Measurements from ENCODE around the gene BCAS3.

Gene BCAS3

DNA sequence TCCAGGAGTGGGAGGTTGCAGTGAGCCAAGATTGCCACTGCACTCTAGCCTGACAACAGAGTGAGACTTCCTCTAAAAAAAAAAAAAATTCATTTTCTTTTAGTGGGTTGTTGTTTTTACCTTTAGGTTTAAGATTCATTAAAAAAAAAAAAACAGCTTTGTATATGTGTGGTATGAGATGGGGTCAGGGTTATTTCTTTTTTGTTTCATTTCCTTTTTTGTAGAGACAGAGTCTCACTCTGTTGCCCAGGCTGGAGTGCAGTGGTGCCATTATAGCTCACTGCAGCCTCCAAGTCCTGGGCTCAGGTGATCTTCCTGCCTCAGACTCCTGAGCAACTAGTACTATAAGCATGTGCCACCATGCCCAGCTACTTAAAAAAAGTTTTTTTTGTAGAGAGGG is 47.0 kb downstream of the BCAS3 start:
- TF ChIP-seq ZFX (IDR thresholded peaks at IDR 0.05; ENCODE audit: borderline replicate concordance) (no peak), CTCF (IDR thresholded peaks at IDR 0.05) (no peak)
- no peak overlapping the region for H3K27ac ChIP-seq

DNA sequence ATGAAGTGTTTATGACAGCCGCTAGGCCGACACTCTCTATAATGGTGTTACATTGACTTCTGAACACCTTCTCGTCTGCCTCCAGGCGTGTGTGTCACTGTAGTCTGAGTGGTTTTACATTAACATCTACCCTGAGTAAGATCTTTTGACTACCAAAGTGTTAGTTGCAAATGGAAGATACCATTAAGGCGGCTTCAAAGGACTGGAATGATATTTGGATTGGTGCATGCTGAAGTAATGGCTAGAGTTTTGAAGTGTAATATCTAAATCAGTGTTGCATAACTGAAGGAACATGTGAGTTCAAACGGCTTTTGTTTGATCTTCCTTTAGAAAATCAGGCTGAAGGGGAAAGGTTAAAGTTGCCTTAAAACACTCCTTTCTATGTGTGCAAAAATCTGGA is 52.2 kb downstream of the BCAS3 start:
- no peak for TF ChIP-seq ZFX (IDR thresholded peaks at IDR 0.05; ENCODE audit: borderline replicate concordance)
- no peak for TF ChIP-seq CTCF (IDR thresholded peaks at IDR 0.05)

DNA sequence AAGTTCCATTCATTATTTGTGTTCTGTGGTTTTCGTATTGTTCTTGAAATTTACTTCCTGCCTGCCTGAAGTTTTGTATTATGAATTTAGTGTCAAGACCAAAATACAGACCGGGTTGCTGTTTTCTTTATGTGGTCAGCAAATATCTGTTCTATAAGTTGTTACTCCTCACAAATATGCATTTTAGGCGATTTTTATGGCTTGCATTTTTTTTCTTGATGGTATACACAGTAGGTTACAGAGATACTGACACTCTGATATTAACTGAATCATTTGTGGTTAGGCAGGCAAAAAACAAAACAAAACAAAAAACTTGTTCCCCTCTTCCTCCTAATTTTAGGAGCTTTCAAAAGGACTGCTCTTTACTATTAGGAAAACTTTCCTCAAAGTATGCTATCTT is 52.6 kb downstream of the BCAS3 start:
- H3K27ac ChIP-seq, result no peak overlapping the region
- TF ChIP-seq ZFX (IDR thresholded peaks at IDR 0.05; ENCODE audit: borderline replicate concordance) (no peak), CTCF (IDR thresholded peaks at IDR 0.05) (no peak)

More for the DNA sequence above, 52.2 kb downstream of the BCAS3 start:
- H3K27ac ChIP-seq, result no peak overlapping the region

- TF ChIP-seq ZFX (IDR thresholded peaks at IDR 0.05; ENCODE audit: borderline replicate concordance) (no peak), CTCF (IDR thresholded peaks at IDR 0.05) (no peak)
- no peak overlapping the region for H3K27ac ChIP-seq
These were observed 60.6 kb downstream of the BCAS3 start for GRCh38 chr17:60738287-60738686.

DNA sequence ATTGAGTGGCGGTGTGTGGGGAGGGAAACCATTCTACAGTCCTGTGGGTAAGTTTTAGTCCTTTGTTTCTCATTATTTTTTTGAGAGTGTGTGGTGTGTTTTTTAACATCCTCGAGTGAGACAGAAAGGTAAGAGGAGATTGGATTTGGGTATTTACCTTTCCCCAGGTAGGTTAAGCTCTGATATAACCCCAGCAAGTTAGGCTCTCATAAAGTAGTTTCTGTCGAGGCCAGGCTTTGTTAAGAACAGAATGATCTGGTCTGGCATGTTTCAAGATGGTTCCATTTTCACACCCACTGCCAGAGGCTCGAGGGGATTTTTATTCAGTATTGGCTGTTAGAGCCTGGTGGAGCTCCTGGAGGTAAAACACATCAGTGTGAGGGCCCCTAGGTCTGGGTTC is 62.9 kb downstream of the BCAS3 start:
- no peak overlapping the region for H3K27ac ChIP-seq

GRCh38 chr17:60741031-60741430 is 63.4 kb downstream of the BCAS3 start:
- H3K27ac ChIP-seq, result no peak overlapping the region
- TF ChIP-seq ZFX (IDR thresholded peaks at IDR 0.05; ENCODE audit: borderline replicate concordance) (no peak), CTCF (IDR thresholded peaks at IDR 0.05) (no peak)

More for the DNA sequence above, 62.9 kb downstream of the BCAS3 start:
- TF ChIP-seq CTCF (IDR thresholded peaks at IDR 0.05) (no peak), ZFX (IDR thresholded peaks at IDR 0.05; ENCODE audit: borderline replicate concordance) (no peak)

DNA sequence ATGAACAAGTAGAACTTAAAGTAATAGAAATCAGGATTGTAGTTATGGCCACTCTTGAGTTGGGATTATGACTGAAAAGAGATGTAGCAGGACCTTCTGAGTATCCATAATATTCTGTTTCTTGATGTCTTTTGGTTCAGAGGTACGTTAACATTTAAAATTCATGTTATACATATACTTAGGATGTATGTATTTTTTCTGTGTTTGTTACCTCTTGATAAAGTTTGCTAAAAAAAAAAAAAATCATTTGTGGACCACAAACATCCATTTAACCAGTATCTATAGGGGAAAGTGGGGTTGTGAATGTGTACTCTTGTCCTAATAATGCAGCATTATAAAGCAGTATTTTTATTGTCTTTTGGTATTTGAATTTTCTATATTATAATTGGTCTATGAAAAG is 65.6 kb downstream of the BCAS3 start:
- no peak for TF ChIP-seq CTCF (IDR thresholded peaks at IDR 0.05)
- no peak for TF ChIP-seq ZFX (IDR thresholded peaks at IDR 0.05; ENCODE audit: borderline replicate concordance)
- H3K27ac ChIP-seq, result no peak overlapping the region
